Suprapubic skin (tissue), 4 donors: ENCODE measurements around the gene MGAT5B.

Experiments used
- EP300 ChIP-seq: sonication (generic); formaldehyde crosslinking; IDR thresholded peaks from one replicate; pipeline ENCODE4 v1.6.1; 2017; ENCODE audit warnings: antibody characterized with exemption
- POLR2A ChIP-seq, 2 donors: fragments of 450-650 bp; IDR thresholded peaks; one replicate each; pipeline ENCODE4 v1.6.1; 2017; ENCODE audit warnings: antibody characterized with exemption in 2 of 2, mild to moderate bottlenecking in 2 of 2, moderate library complexity in 2 of 2
- POLR2AphosphoS5 ChIP-seq, 3 donors: sonication (generic); formaldehyde crosslinking; IDR thresholded peaks; one replicate each; pipeline ENCODE4 v1.6.1; 2017; ENCODE audit warnings: antibody characterized with exemption in 3 of 3
- TF ChIP-seq, protein P1 (sequence below), 2 donors: fragments of 200-600 bp in 1 of 2; fragments of 450-650 bp in 1 of 2; sonication (generic) in 1 of 2; IDR thresholded peaks; one replicate each; pipeline ENCODE4 v1.5.1; 2016 to 2019; ENCODE audit warnings: antibody characterized with exemption in 2 of 2, mild to moderate bottlenecking in 1 of 2, moderate library complexity in 1 of 2

DNA sequence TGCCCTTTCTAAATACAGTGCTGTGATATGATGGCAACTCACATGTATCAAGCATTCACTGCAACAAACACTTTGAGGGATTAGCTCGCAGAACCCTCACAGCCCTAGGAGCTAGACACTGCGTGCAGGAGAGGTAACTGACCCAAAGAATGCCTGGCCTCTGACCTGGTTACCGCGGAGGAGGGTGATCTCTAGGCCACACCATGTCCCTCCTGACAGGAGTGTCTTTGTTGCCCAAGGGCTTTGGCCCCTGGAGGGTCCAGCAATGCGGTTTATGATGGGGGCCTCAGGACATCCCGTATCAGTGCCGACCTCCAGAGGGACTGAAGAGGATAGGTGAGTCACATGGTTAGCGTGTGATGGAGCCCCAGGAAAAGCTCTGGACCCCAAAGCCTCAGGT, 130.6 kb downstream of the MGAT5B start:
- TF ChIP-seq POLR2AphosphoS5 (IDR thresholded peaks at IDR 0.05) (no peak), EP300 (no peak), POLR2A (IDR thresholded peaks at IDR 0.05) (no peak)
- TF ChIP-seq, protein P1, sequence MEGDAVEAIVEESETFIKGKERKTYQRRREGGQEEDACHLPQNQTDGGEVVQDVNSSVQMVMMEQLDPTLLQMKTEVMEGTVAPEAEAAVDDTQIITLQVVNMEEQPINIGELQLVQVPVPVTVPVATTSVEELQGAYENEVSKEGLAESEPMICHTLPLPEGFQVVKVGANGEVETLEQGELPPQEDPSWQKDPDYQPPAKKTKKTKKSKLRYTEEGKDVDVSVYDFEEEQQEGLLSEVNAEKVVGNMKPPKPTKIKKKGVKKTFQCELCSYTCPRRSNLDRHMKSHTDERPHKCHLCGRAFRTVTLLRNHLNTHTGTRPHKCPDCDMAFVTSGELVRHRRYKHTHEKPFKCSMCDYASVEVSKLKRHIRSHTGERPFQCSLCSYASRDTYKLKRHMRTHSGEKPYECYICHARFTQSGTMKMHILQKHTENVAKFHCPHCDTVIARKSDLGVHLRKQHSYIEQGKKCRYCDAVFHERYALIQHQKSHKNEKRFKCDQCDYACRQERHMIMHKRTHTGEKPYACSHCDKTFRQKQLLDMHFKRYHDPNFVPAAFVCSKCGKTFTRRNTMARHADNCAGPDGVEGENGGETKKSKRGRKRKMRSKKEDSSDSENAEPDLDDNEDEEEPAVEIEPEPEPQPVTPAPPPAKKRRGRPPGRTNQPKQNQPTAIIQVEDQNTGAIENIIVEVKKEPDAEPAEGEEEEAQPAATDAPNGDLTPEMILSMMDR (IDR thresholded peaks at IDR 0.05): no peak
